PC-3 (cell line): ENCODE data around the gene INPPL1. TPM values are rescaled to one million over a fixed set of nuclear protein-coding genes. Genes with fewer than 3 reads are reported as not detected.

Source experiments
- ATAC-seq: fragments of 200-7000 bp; cut with Tn5 transposase; 2 replicates; pipeline ENCODE4 v1.9.1; 2020; ENCODE audit warnings: mild to moderate bottlenecking, moderate library complexity
- BruUV-seq: library from RNA; stranded (reverse); fragments of 400-500 nt; replicated peaks from 2 replicates; lab custom pipeline; 2021; lab: Mats Ljungman, UMichigan
- CTCF ChIA-PET: fragments of 300-600 bp; sonication (Branson Sonifier 250); formaldehyde crosslinking; loops from one replicate; lab custom pipeline; 2022; ENCODE audit warnings: antibody characterized with exemption; lab: Charles Lee
- POLR2A ChIA-PET: fragments of 300-600 bp; sonication (Branson Sonifier 250); formaldehyde crosslinking; loops from one replicate; lab custom pipeline; 2022; ENCODE audit warnings: antibody characterized with exemption; ENCODE audit not compliant: unreplicated experiment; lab: Charles Lee
- DNase-seq: peaks from one replicate; pipeline ENCODE4 v3.0.0-alpha.2; 2015
- H2AFZ ChIP-seq: fragments of 300-600 bp; sonication (generic); 2 replicates; pipeline ENCODE4 v1.6.0; 2016; ENCODE audit warnings: antibody characterized with exemption, low read length
- H3F3A ChIP-seq: fragments of 300-600 bp; sonication (generic); one replicate; pipeline ENCODE4 v1.6.0; 2017; ENCODE audit warnings: antibody characterized with exemption, low read length, control low read depth, mild to moderate bottlenecking; ENCODE audit not compliant: unreplicated experiment
- H3K27ac ChIP-seq: fragments of 300-600 bp; sonication (generic); 2 replicates; pipeline ENCODE4 v1.5.1; 2016; ENCODE audit warnings: mild to moderate bottlenecking, low read length
- H3K27me3 ChIP-seq: fragments of 300-600 bp; sonication (generic); 2 replicates; pipeline ENCODE4 v1.6.1; 2016; ENCODE audit warnings: low read length, mixed read lengths
- H3K36me3 ChIP-seq: fragments of 300-600 bp; sonication (generic); 2 replicates; pipeline ENCODE4 v1.6.1; 2016; ENCODE audit warnings: low read depth, mixed run types, low read length, mixed read lengths
- H3K4me1 ChIP-seq: fragments of 300-600 bp; sonication (generic); 2 replicates; pipeline ENCODE4 v1.5.1; 2016; ENCODE audit warnings: low read length; ENCODE audit not compliant: insufficient read depth
- H3K4me2 ChIP-seq: fragments of 300-600 bp; sonication (generic); 2 replicates; pipeline ENCODE4 v1.6.0; 2016; ENCODE audit warnings: low read length
- H3K4me3 ChIP-seq: fragments of 300-600 bp; sonication (generic); 2 replicates; pipeline ENCODE4 v1.5.1; 2016; ENCODE audit warnings: mild to moderate bottlenecking, low read length, mixed read lengths
- H3K79me2 ChIP-seq: fragments of 300-600 bp; sonication (generic); 2 replicates; pipeline ENCODE4 v1.6.1; 2017; ENCODE audit warnings: low read length, mixed read lengths
- H3K9ac ChIP-seq: fragments of 300-600 bp; sonication (generic); 2 replicates; pipeline ENCODE4 v1.6.0; 2016; ENCODE audit warnings: mild to moderate bottlenecking, low read length
- H3K9me2 ChIP-seq: fragments of 300-600 bp; sonication (generic); replicated peaks from 2 replicates; pipeline ENCODE4 v1.6.1; 2016; ENCODE audit warnings: mixed run types, low read length, mixed read lengths
- H3K9me3 ChIP-seq: fragments of 300-600 bp; sonication (generic); 2 replicates; pipeline ENCODE4 v1.6.1; 2016; ENCODE audit warnings: low read length, mixed read lengths
- H4K20me1 ChIP-seq: fragments of 300-600 bp; sonication (generic); 2 replicates; pipeline ENCODE4 v1.6.1; 2016; ENCODE audit warnings: low read length, mixed read lengths
- CTCF ChIP-seq: fragments of 300-600 bp; sonication (generic); conservative IDR thresholded peaks from 2 replicates; pipeline ENCODE4 v1.5.1; 2017; ENCODE audit warnings: antibody characterized with exemption, low read depth, mild to moderate bottlenecking, low read length
- EZH2 ChIP-seq: fragments of 300-600 bp; sonication (generic); IDR thresholded peaks from one replicate; pipeline ENCODE4 v1.6.1; 2017; ENCODE audit warnings: antibody characterized with exemption, mild to moderate bottlenecking, low read length; ENCODE audit not compliant: unreplicated experiment
- EZH2phosphoT487 ChIP-seq: fragments of 300-600 bp; sonication (generic); IDR thresholded peaks from 2 replicates; pipeline ENCODE4 v1.6.1; 2018; ENCODE audit warnings: mild to moderate bottlenecking, antibody characterized with exemption, low read length, borderline replicate concordance
- intact Hi-C: fragments of 100-400 bp; cut with micrococcal nuclease; formaldehyde crosslinking; loops from 2 replicates; pipeline ENCODE4 v1.9.0; 2023
- total RNA-seq: library from RNA; depleted of rRNA; stranded (reverse); fragments of >200 nt; gene quantifications from 2 replicates; pipeline ENCODE4 v1.2.3, GENCODE V29; 2014

INPPL1 gene
- total RNA-seq, 1 experiment from 2014 or later, result 100 TPM

DNA sequence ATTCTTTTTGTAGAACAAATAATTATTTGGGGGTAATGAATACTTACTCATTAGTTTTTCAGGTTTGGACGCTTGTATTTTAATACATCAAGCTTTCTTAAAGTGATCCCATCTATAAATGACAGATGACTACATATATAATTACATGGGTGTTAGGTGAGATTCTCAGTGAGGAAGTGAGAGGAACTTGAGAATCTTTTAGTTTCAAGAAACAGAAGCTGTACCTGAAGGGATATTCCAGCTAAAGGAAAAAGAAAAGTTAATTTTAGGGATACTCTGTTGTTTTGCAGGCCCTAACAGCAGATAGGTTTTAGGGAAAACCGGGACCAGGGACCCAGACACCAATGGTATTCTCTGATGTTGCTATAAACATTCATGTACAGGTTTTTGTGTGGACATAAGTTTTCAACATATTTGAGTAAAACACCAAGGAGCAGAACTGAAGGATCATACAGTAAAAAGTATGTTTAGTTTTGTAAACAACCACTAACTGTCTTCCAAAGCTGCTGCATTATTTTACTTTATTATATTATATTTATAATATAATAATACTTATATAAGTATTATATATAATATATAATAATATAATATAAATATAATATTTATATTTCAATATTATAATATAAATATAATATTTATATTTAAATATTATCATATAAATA is 43.5 kb downstream of the INPPL1 start:
- ChIA-PET POLR2A (no interaction called here), CTCF (interaction anchor here (0.6 kb wide), 1 partner anchor 845 kb away, joined by 7 read pairs; no protein-coding TSS in a partner anchor)
- H3K4me3 ChIP-seq, result no peak overlapping the region
- H3K9me3 ChIP-seq, result no peaks in the 10 kb centered on the region
- no peak for DNase-seq
- no peaks in the 10 kb centered on the region for H3K27me3 ChIP-seq
- no TSS peak for BruUV-seq
- H3K4me2 ChIP-seq, result no peak overlapping the region
- H3K79me2 ChIP-seq, result no peaks in the 10 kb centered on the region
- H3F3A ChIP-seq, result no peaks in the 10 kb centered on the region
- 0 out of 2 replicates have a peak, but pooled peaks cover 2% of the 10 kb centered on the region for H3K4me1 ChIP-seq
- H3K27ac ChIP-seq, result no peak overlapping the region
- no peaks in the 10 kb centered on the region for H3K9me2 ChIP-seq
- no peaks in the 10 kb centered on the region for H4K20me1 ChIP-seq
- intact Hi-C loops, result no loop called here
- H2AFZ ChIP-seq, result no peak overlapping the region
- no peaks in the 10 kb centered on the region for H3K36me3 ChIP-seq
- no peak overlapping the region for H3K9ac ChIP-seq
- ATAC-seq, result no peak
- TF ChIP-seq CTCF (no peak), EZH2phosphoT487 (no peak), EZH2 (no peak)

DNA sequence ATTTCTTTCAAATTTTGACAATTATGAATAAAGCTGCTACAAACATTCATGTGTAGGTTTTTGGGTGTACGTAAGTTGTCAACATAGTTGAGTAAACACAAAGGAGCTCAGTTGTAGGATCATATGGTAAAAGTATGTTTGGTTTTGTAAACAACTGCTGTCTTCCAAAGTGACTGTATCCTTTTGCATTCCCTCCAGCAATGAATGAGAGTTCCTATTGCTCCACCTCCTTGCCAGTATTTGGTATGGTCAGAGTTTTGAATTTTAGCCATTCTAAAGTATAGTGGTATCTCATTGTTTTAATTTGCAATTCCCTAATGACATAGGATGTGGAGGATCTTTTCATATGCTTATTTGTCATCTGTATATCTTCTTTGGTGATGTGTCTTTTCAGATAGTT is 47.4 kb downstream of the INPPL1 start:
- H4K20me1 ChIP-seq, result no peaks in the 10 kb centered on the region
- TF ChIP-seq EZH2phosphoT487 (no peak), CTCF (no peak), EZH2 (no peak)
- H3F3A ChIP-seq, result no peaks in the 10 kb centered on the region
- no peak overlapping the region for H2AFZ ChIP-seq
- H3K4me2 ChIP-seq, result no peak overlapping the region
- H3K79me2 ChIP-seq, result no peaks in the 10 kb centered on the region
- H3K9me2 ChIP-seq, result no peaks in the 10 kb centered on the region
- no peaks in the 10 kb centered on the region for H3K27me3 ChIP-seq
- H3K27ac ChIP-seq, result no peak overlapping the region
- no peak overlapping the region for H3K4me3 ChIP-seq
- intact Hi-C loops, result no loop called here
- H3K9me3 ChIP-seq, result no peaks in the 10 kb centered on the region
- POLR2A ChIA-PET, result no interaction called here
- CTCF ChIA-PET, result no interaction called here
- ATAC-seq (no peak), DNase-seq (no peak)
- BruUV-seq, result no TSS peak
- H3K36me3 ChIP-seq, result no peaks in the 10 kb centered on the region
- H3K4me1 ChIP-seq, result no peaks in the 10 kb centered on the region
- no peak overlapping the region for H3K9ac ChIP-seq

DNA sequence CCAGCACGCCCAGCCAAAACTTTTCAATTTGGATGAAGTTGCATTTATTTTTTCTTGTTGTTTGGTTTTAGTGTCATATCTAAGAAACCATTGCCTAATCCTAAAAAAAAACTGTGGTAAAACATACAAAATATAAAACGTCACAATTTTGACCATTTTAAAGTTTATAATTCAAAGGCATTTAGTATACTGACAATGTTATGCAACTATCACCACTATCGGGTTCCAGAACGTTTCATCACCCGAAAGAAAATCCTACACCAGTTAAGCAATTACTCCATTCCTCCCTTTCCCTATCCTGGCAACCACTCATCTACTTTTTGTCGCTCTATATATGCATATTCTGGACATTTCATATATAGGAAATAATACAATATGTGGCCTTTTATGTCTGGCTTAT is 49.9 kb downstream of the INPPL1 start:
- ATAC-seq (no peak), DNase-seq (no peak)
- no peak overlapping the region for H3K27ac ChIP-seq
- H2AFZ ChIP-seq, result no peak overlapping the region
- ChIA-PET POLR2A (no interaction called here), CTCF (no interaction called here)
- TF ChIP-seq EZH2phosphoT487 (no peak), EZH2 (no peak), CTCF (no peak)
- no peaks in the 10 kb centered on the region for H4K20me1 ChIP-seq
- H3K79me2 ChIP-seq, result no peaks in the 10 kb centered on the region
- intact Hi-C loops, result no loop called here
- H3K9ac ChIP-seq, result no peak overlapping the region
- H3K4me1 ChIP-seq, result peaks cover 6% of the 10 kb centered on the region
- no peak overlapping the region for H3K4me2 ChIP-seq
- H3K4me3 ChIP-seq, result no peak overlapping the region
- BruUV-seq, result no TSS peak
- no peaks in the 10 kb centered on the region for H3K27me3 ChIP-seq
- no peaks in the 10 kb centered on the region for H3F3A ChIP-seq
- H3K9me2 ChIP-seq, result no peaks in the 10 kb centered on the region
- no peaks in the 10 kb centered on the region for H3K36me3 ChIP-seq
- H3K9me3 ChIP-seq, result no peaks in the 10 kb centered on the region
